ENCODE measurements around the gene COX7B2.

The COX7B2 gene

DNA sequence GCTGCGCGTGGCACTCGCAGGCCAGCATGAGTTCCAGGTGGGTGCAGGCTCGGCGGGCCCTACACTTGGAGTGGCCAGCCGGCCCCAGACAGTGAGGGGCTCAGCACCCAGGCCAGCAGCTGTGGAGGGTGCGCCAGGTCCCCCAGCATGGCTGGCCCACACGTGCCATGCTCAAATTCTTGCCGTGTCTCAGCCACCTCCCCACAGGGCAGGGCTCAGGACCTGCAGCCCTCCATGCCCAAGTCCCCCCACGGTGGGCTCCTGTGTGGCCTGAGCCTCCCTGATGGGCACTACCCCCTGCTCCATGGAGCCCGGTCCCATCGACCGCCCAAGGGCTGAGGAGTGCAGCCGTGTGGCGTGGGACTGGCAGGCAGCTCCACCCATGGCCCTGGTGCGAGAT is 210.2 kb downstream of the COX7B2 start:
- DNase-seq, result no peak
